ENCODE results near the gene MRLN.
"Not testable (repeated sequence)": the region's sequence is repeated elsewhere in the genome, so short reads cannot be mapped to it uniquely, and the experiment has no call there.

MRLN gene

GRCh38 chr10:59770689-59771088 lies 17.4 kb upstream of the MRLN start:
- Mint-ChIP-seq H3K27me3 (ENCODE audit: low read depth) (peaks cover 9% of the 10 kb centered on the region), H3K4me3 (no peak overlapping the region), H3K9me3 (no peaks in the 10 kb centered on the region), H3K36me3 (ENCODE audit: low read depth) (no peaks in the 10 kb centered on the region), H3K27ac (no peak overlapping the region), H3K4me1 (ENCODE audit: low read depth) (no peaks in the 10 kb centered on the region)

GRCh38 chr10:59762505-59762904 lies 9.2 kb upstream of the MRLN start:
- Mint-ChIP-seq H3K9me3 (peaks cover 8% of the 10 kb centered on the region), H3K27ac (no peak overlapping the region), H3K36me3 (ENCODE audit: low read depth) (no peaks in the 10 kb centered on the region)

GRCh38 chr10:59757966-59758365 lies 4.7 kb upstream of the MRLN start:
- H3K4me3 Mint-ChIP-seq: no peak overlapping the region
- H3K4me1 Mint-ChIP-seq (ENCODE audit: low read depth): no peaks in the 10 kb centered on the region
- H3K9me3 Mint-ChIP-seq: peaks cover 8% of the 10 kb centered on the region
- H3K27me3 Mint-ChIP-seq (ENCODE audit: low read depth): peaks cover 5% of the 10 kb centered on the region
- no peaks in the 10 kb centered on the region for H3K36me3 Mint-ChIP-seq (ENCODE audit: low read depth)
- no peak overlapping the region for H3K27ac Mint-ChIP-seq

More at GRCh38 chr10:59762505-59762904, 9.2 kb upstream of the MRLN start:
- H3K27me3 Mint-ChIP-seq (ENCODE audit: low read depth): no peaks in the 10 kb centered on the region
- no peak overlapping the region for H3K4me3 Mint-ChIP-seq
- H3K4me1 Mint-ChIP-seq (ENCODE audit: low read depth): no peaks in the 10 kb centered on the region

GRCh38 chr10:59754951-59755350 lies 1.7 kb upstream of the MRLN start:
- Mint-ChIP-seq H3K27me3 (ENCODE audit: low read depth) (peaks cover 17% of the 10 kb centered on the region), H3K4me3 (no peak overlapping the region), H3K36me3 (ENCODE audit: low read depth) (no peaks in the 10 kb centered on the region), H3K4me1 (ENCODE audit: low read depth) (no peaks in the 10 kb centered on the region), H3K9me3 (no peaks in the 10 kb centered on the region), H3K27ac (no peak overlapping the region)

GRCh38 chr10:59752278-59752940 lies 846 bp downstream of the MRLN start:
- Mint-ChIP-seq H3K36me3 (ENCODE audit: low read depth) (no peaks in the 10 kb centered on the region), H3K9me3 (no peaks in the 10 kb centered on the region), H3K27ac (no peak overlapping the region), H3K27me3 (ENCODE audit: low read depth) (peaks cover 17% of the 10 kb centered on the region), H3K4me3 (no peak overlapping the region), H3K4me1 (ENCODE audit: low read depth) (no peaks in the 10 kb centered on the region)

GRCh38 chr10:59750155-59750945 lies 2.9 kb downstream of the MRLN start:
- Mint-ChIP-seq H3K4me3 (no peak overlapping the region), H3K36me3 (ENCODE audit: low read depth) (no peaks in the 10 kb centered on the region), H3K27me3 (ENCODE audit: low read depth) (peaks cover 17% of the 10 kb centered on the region), H3K9me3 (no peaks in the 10 kb centered on the region), H3K27ac (no peak overlapping the region), H3K4me1 (ENCODE audit: low read depth) (no peaks in the 10 kb centered on the region)

- Mint-ChIP-seq H3K36me3 (ENCODE audit: low read depth) (no peaks in the 10 kb centered on the region), H3K27me3 (ENCODE audit: low read depth) (peaks cover 17% of the 10 kb centered on the region), H3K27ac (no peak overlapping the region), H3K9me3 (no peaks in the 10 kb centered on the region), H3K4me3 (no peak overlapping the region), H3K4me1 (ENCODE audit: low read depth) (no peaks in the 10 kb centered on the region)
These were observed 4.4 kb downstream of the MRLN start for GRCh38 chr10:59748834-59749233.

GRCh38 chr10:59745163-59745650 lies 8.0 kb downstream of the MRLN start:
- no peak overlapping the region for H3K4me3 Mint-ChIP-seq
- no peaks in the 10 kb centered on the region for H3K4me1 Mint-ChIP-seq (ENCODE audit: low read depth)

GRCh38 chr10:59744762-59745161 lies 8.5 kb downstream of the MRLN start:
- not testable (repeated sequence) for H3K27ac Mint-ChIP-seq; H3K4me1 Mint-ChIP-seq (ENCODE audit: low read depth); H3K9me3 Mint-ChIP-seq; H3K4me3 Mint-ChIP-seq; H3K27me3 Mint-ChIP-seq (ENCODE audit: low read depth); H3K36me3 Mint-ChIP-seq (ENCODE audit: low read depth)

More at GRCh38 chr10:59745163-59745650, 8.0 kb downstream of the MRLN start:
- H3K27ac Mint-ChIP-seq: no peak overlapping the region
- H3K27me3 Mint-ChIP-seq (ENCODE audit: low read depth): no peaks in the 10 kb centered on the region
- H3K9me3 Mint-ChIP-seq: no peaks in the 10 kb centered on the region
- no peaks in the 10 kb centered on the region for H3K36me3 Mint-ChIP-seq (ENCODE audit: low read depth)

- H3K27me3 Mint-ChIP-seq (ENCODE audit: low read depth); H3K27ac Mint-ChIP-seq; H3K9me3 Mint-ChIP-seq; H3K36me3 Mint-ChIP-seq (ENCODE audit: low read depth); H3K4me3 Mint-ChIP-seq; H3K4me1 Mint-ChIP-seq (ENCODE audit: low read depth): not testable (repeated sequence)
These were observed 9.1 kb downstream of the MRLN start for GRCh38 chr10:59744156-59744555.

- no peaks in the 10 kb centered on the region for H3K36me3 Mint-ChIP-seq (ENCODE audit: low read depth)
- no peaks in the 10 kb centered on the region for H3K4me1 Mint-ChIP-seq (ENCODE audit: low read depth)
- H3K27me3 Mint-ChIP-seq (ENCODE audit: low read depth): peaks cover 12% of the 10 kb centered on the region
- no peak overlapping the region for H3K27ac Mint-ChIP-seq
- H3K4me3 Mint-ChIP-seq: no peak overlapping the region
- no peaks in the 10 kb centered on the region for H3K9me3 Mint-ChIP-seq
These were observed 11.7 kb downstream of the MRLN start for GRCh38 chr10:59741583-59741982.

- Mint-ChIP-seq H3K36me3 (ENCODE audit: low read depth) (no peaks in the 10 kb centered on the region), H3K9me3 (no peaks in the 10 kb centered on the region), H3K4me3 (no peak overlapping the region), H3K27ac (no peak overlapping the region), H3K4me1 (ENCODE audit: low read depth) (no peaks in the 10 kb centered on the region), H3K27me3 (ENCODE audit: low read depth) (peaks cover 12% of the 10 kb centered on the region)
These were observed 12.2 kb downstream of the MRLN start for GRCh38 chr10:59741048-59741447.

- H3K36me3 Mint-ChIP-seq (ENCODE audit: low read depth): no peaks in the 10 kb centered on the region
These were observed 16.5 kb downstream of the MRLN start for GRCh38 chr10:59736749-59737148.

GRCh38 chr10:59735296-59735695 lies 18.0 kb downstream of the MRLN start:
- no peak overlapping the region for H3K27ac Mint-ChIP-seq
- H3K4me3 Mint-ChIP-seq: no peak overlapping the region
- peaks cover 29% of the 10 kb centered on the region for H3K27me3 Mint-ChIP-seq (ENCODE audit: low read depth)

More at GRCh38 chr10:59736749-59737148, 16.5 kb downstream of the MRLN start:
- Mint-ChIP-seq H3K4me3 (no peak overlapping the region), H3K27ac (no peak overlapping the region), H3K9me3 (no peaks in the 10 kb centered on the region), H3K27me3 (ENCODE audit: low read depth) (peaks cover 27% of the 10 kb centered on the region), H3K4me1 (ENCODE audit: low read depth) (peaks cover 5% of the 10 kb centered on the region)

GRCh38 chr10:59734014-59734462 lies 19.2 kb downstream of the MRLN start:
- Mint-ChIP-seq H3K4me3 (no peak overlapping the region), H3K27me3 (ENCODE audit: low read depth) (peaks cover 29% of the 10 kb centered on the region), H3K4me1 (ENCODE audit: low read depth) (peaks cover 5% of the 10 kb centered on the region), H3K27ac (no peak overlapping the region), H3K9me3 (no peaks in the 10 kb centered on the region), H3K36me3 (ENCODE audit: low read depth) (no peaks in the 10 kb centered on the region)

More at GRCh38 chr10:59735296-59735695, 18.0 kb downstream of the MRLN start:
- peaks cover 5% of the 10 kb centered on the region for H3K4me1 Mint-ChIP-seq (ENCODE audit: low read depth)
- no peaks in the 10 kb centered on the region for H3K36me3 Mint-ChIP-seq (ENCODE audit: low read depth)
- no peaks in the 10 kb centered on the region for H3K9me3 Mint-ChIP-seq
